ENCODE data around the gene ACOXL. TPM values are rescaled to one million over a fixed set of nuclear protein-coding genes. Genes with fewer than 3 reads are reported as not detected.

ACOXL gene
- total and polyA plus RNA-seq, 10 of the 15 experiments (the other 5 are each of a cell fraction or from before 2014, with no cell fraction given): 0.05 to 1.3 (median 0.71) TPM

DNA sequence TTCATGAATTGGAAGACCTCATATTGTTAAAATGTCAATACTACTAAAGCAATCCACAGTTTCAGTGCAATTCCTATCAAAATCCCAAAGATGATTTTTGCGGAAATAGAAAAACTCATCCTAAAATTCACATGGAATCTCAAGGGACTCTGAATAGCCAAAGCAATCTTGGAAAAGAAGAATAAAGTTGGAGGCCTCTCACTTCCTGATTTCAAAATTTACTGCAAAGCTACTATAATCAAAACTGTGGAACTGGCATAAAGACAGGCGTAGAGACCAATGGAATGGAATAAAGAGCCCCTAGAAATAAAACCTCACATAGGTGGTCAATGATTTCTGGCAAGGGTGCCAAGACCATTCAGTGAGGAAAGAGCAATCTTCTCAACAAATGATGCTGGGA lies 42.3 kb downstream of the ACOXL start:
- H3K27ac ChIP-seq (ENCODE audit: control insufficient read depth, insufficient read depth): no peak overlapping the region
- no peak overlapping the region for H3K4me3 ChIP-seq
- RAD21 ChIA-PET (ENCODE audit: unreplicated experiment): no interaction called here
- BruUV-seq (replicated peaks): no TSS peak
- H3K9me3 ChIP-seq (replicated peaks; ENCODE audit: control insufficient read depth, insufficient read depth, low read length): no peaks in the 10 kb centered on the region
- POLR2A ChIA-PET: no interaction called here
- intact Hi-C loops (cut with micrococcal nuclease; ENCODE audit: unreplicated experiment) (no loop called here), in situ Hi-C loops (cut with MboI) (no loop called here)
- ATAC-seq (no peak), FAIRE-seq (no peak), DNase-seq (ENCODE audit: low read depth, low spot score) (no peak)
- no peak overlapping the region for H3K4me2 ChIP-seq (ENCODE audit: control insufficient read depth, insufficient read depth)
- H4K20me1 ChIP-seq (ENCODE audit: control insufficient read depth, insufficient read depth): no peaks in the 10 kb centered on the region
- H2AFZ ChIP-seq (ENCODE audit: control insufficient read depth, low read depth, low read length): no peak overlapping the region
- CTCF ChIA-PET: no interaction called here
- SMC1A ChIA-PET (ENCODE audit: uncharacterized antibody, unreplicated experiment): interaction anchor here (1.8 kb wide), 1 partner anchor 15 kb away, joined by 7 read pairs; no protein-coding TSS in a partner anchor
- TF ChIP-seq NFIC (IDR thresholded peaks at IDR 0.05; ENCODE audit: low read depth, low read length): no peak
- TF ChIP-seq SIN3A (IDR thresholded peaks at IDR 0.05; ENCODE audit: low read depth, low read length): no peak
- TF ChIP-seq HCFC1 (IDR thresholded peaks at IDR 0.05; ENCODE audit: low read length): no peak
- TF ChIP-seq KDM1A (IDR thresholded peaks at IDR 0.05; ENCODE audit: borderline replicate concordance): no peak
- no peaks in the 10 kb centered on the region; a peak in 1 of 4 replicates for H3K27me3 ChIP-seq (replicated peaks in 1 of 2; ENCODE audit: control insufficient read depth in 2 of 2, insufficient read depth in 2 of 2, low read length in 1 of 2)
- WGBS (ENCODE audit: insufficient coverage, insufficient replicate concordance, low lambda C conversion rate, missing lambda C conversion rate): 74% methylated on average over 2 of the region's 2 CpGs
- H3K79me2 ChIP-seq (ENCODE audit: control insufficient read depth, insufficient read depth, low read length): no peaks in the 10 kb centered on the region
- H3K4me1 ChIP-seq (ENCODE audit: control insufficient read depth, insufficient read depth, low read length): no peaks in the 10 kb centered on the region
- H3K36me3 ChIP-seq (ENCODE audit: control insufficient read depth in 2 of 2, insufficient read depth in 2 of 2, low read length in 1 of 2): no peaks in the 10 kb centered on the region
- no peak overlapping the region for H3K9ac ChIP-seq (ENCODE audit: control insufficient read depth, insufficient read depth, low read length)

DNA sequence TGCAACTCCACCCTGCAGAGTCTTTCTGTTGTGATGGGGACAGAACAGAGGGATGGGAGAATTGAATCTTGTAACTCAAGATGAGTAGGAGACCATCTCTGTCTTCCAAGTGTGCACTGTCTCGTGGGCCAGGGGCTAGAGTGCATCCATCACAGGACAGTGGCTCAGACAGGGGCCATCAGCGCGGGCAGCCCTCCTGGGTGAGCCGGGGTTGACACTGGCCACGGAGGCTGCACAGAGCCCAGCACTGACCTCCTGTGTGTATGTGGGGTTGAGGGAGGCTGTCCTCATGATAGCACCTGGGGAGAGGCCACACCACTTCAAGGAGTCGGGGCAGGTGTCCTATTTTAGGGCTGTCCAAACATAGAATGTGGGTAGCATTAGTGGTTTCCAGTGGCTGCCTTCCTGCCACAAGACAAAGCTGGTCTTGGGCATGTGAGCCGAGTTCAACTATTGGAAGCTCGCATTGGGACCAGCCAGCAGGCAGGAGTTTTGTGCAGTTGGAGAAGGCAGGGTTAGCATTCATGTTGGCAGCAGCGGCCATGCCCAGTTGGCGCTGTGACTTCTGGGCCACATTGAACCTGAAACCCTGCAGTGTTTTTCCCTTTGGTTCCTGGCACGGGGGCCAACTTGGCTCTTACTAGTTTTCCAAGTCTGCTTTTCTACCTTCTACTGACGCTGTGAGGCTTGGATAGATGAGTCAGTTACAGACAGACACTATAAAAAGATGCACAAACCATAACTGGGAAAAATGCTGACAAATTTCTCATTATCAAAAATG lies 45.3 kb downstream of the ACOXL start:
- FAIRE-seq: no peak
- in situ Hi-C loops (cut with MboI) (no loop called here), intact Hi-C loops (cut with micrococcal nuclease; ENCODE audit: unreplicated experiment) (no loop called here)
- Histone ChIP-seq H3K79me2 (ENCODE audit: control insufficient read depth, insufficient read depth, low read length) (no peaks in the 10 kb centered on the region), H3K4me3 (no peak overlapping the region), H3K9me3 (replicated peaks; ENCODE audit: control insufficient read depth, insufficient read depth, low read length) (no peaks in the 10 kb centered on the region), H3K9ac (ENCODE audit: control insufficient read depth, insufficient read depth, low read length) (no peak overlapping the region), H3K4me1 (ENCODE audit: control insufficient read depth, insufficient read depth, low read length) (0 out of 2 replicates have a peak, but pooled peaks cover 3% of the 10 kb centered on the region), H3K36me3 (ENCODE audit: control insufficient read depth in 2 of 2, insufficient read depth in 2 of 2, low read length in 1 of 2) (no peaks in the 10 kb centered on the region), H3K27me3 (replicated peaks in 1 of 2; ENCODE audit: control insufficient read depth in 2 of 2, insufficient read depth in 2 of 2, low read length in 1 of 2) (no peaks in the 10 kb centered on the region), H2AFZ (ENCODE audit: control insufficient read depth, low read depth, low read length) (no peak overlapping the region), H4K20me1 (ENCODE audit: control insufficient read depth, insufficient read depth) (no peaks in the 10 kb centered on the region), H3K27ac (ENCODE audit: control insufficient read depth, insufficient read depth) (no peak overlapping the region), H3K4me2 (ENCODE audit: control insufficient read depth, insufficient read depth) (no peak overlapping the region)
- ATAC-seq: no peak
- SMC1A ChIA-PET (ENCODE audit: uncharacterized antibody, unreplicated experiment): no interaction called here
- CTCF ChIA-PET: no interaction called here
- DNase-seq (ENCODE audit: low read depth, low spot score): no peak
- WGBS (ENCODE audit: insufficient coverage, insufficient replicate concordance, low lambda C conversion rate, missing lambda C conversion rate): 47% methylated on average over 12 of the region's 12 CpGs
- RAD21 ChIA-PET (ENCODE audit: unreplicated experiment): no interaction called here
- POLR2A ChIA-PET: no interaction called here
- BruUV-seq (replicated peaks): no TSS peak
- no peak for TF ChIP-seq PAX8 (IDR thresholded peaks at IDR 0.05)
- no peak for TF ChIP-seq BMI1 (IDR thresholded peaks at IDR 0.05; ENCODE audit: borderline replicate concordance)
- no peak for TF ChIP-seq NR2C2 (IDR thresholded peaks at IDR 0.05; ENCODE audit: borderline replicate concordance, control insufficient read depth, insufficient read length, low read depth)
- TF ChIP-seq YY1 (IDR thresholded peaks at IDR 0.05; ENCODE audit: low read depth, low read length): no peak
- TF ChIP-seq EZH2 (IDR thresholded peaks at IDR 0.05; ENCODE audit: borderline replicate concordance, control insufficient read depth, low read depth, low read length): no peak
- TF ChIP-seq, protein P1, sequence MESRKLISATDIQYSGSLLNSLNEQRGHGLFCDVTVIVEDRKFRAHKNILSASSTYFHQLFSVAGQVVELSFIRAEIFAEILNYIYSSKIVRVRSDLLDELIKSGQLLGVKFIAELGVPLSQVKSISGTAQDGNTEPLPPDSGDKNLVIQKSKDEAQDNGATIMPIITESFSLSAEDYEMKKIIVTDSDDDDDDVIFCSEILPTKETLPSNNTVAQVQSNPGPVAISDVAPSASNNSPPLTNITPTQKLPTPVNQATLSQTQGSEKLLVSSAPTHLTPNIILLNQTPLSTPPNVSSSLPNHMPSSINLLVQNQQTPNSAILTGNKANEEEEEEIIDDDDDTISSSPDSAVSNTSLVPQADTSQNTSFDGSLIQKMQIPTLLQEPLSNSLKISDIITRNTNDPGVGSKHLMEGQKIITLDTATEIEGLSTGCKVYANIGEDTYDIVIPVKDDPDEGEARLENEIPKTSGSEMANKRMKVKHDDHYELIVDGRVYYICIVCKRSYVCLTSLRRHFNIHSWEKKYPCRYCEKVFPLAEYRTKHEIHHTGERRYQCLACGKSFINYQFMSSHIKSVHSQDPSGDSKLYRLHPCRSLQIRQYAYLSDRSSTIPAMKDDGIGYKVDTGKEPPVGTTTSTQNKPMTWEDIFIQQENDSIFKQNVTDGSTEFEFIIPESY (IDR thresholded peaks at IDR 0.05): no peak
- no peak for TF ChIP-seq POU2F2 (IDR thresholded peaks at IDR 0.05; ENCODE audit: borderline replicate concordance, low read depth, low read length)
- no peak for TF ChIP-seq TCF7 (IDR thresholded peaks at IDR 0.05; ENCODE audit: borderline replicate concordance)

Data from GM12878 (cell line).